Stimulated activated CD4-positive, alpha-beta T cell treated with anti-CD3 and anti-CD28 coated beads, TNF-alpha, amount 100 ng/mL, for 1 hour (primary cell): Measurements from ENCODE around the gene ZSCAN21.
"Not testable (repeated sequence)": the region's sequence is repeated elsewhere in the genome, so short reads cannot be mapped to it uniquely, and the experiment has no call there.

Source experiments
- DNase-seq, 3 donors: peaks; one replicate each; pipeline ENCODE4 v3.0.0-alpha.2; 2020; ENCODE audit warnings: low read depth in 3 of 3, low spot score in 1 of 3

Gene ZSCAN21

GRCh38 chr7:100049441-100050291 is at the start of gene ZSCAN21:
ZSCAN21 (plus strand) TSS chr7:100049774; CDS start chr7:100057007, 7,233 bp downstream.
- peak; percentile 33 to 78 (median 60) for DNase-seq

GRCh38 chr7:100000239-100000638 is 49.3 kb upstream of the ZSCAN21 start:
- DNase-seq = no peak

GRCh38 chr7:100003711-100004661 is 45.6 kb upstream of the ZSCAN21 start:
- DNase-seq = no peak

- DNase-seq = no peak
Observed at GRCh38 chr7:100007887-100008286, 41.7 kb upstream of the ZSCAN21 start.

- no peak for DNase-seq
Observed at GRCh38 chr7:100008525-100008924, 41.0 kb upstream of the ZSCAN21 start.

- DNase-seq = not testable (repeated sequence)
Observed at GRCh38 chr7:100009952-100010351, 39.6 kb upstream of the ZSCAN21 start.

GRCh38 chr7:100010901-100011300 is 38.7 kb upstream of the ZSCAN21 start:
- no peak for DNase-seq

GRCh38 chr7:100011516-100011915 is 38.1 kb upstream of the ZSCAN21 start:
- no peak for DNase-seq

- not testable (repeated sequence) for DNase-seq
Observed at GRCh38 chr7:100012385-100013327, 36.9 kb upstream of the ZSCAN21 start.

GRCh38 chr7:100013328-100013676 is 36.3 kb upstream of the ZSCAN21 start:
- DNase-seq = peak in 1 of 3 donors; percentile 10

GRCh38 chr7:100015232-100016214 is 34.1 kb upstream of the ZSCAN21 start, which contains the start of gene ZKSCAN1:
ZKSCAN1 (plus strand) TSS chr7:100015596; CDS start chr7:100023507, 7,911 bp downstream.
- peak; percentile 62 to 66 (median 62) for DNase-seq

- no peak for DNase-seq
Observed at GRCh38 chr7:100016215-100016901, 33.2 kb upstream of the ZSCAN21 start.

GRCh38 chr7:100017300-100017699 is 32.3 kb upstream of the ZSCAN21 start:
- DNase-seq = no peak

GRCh38 chr7:100017875-100018274 is 31.7 kb upstream of the ZSCAN21 start:
- DNase-seq = no peak

GRCh38 chr7:100019908-100020307 is 29.7 kb upstream of the ZSCAN21 start:
- no peak for DNase-seq

GRCh38 chr7:100021297-100021696 is 28.3 kb upstream of the ZSCAN21 start:
- no peak for DNase-seq

GRCh38 chr7:100022621-100023020 is 27.0 kb upstream of the ZSCAN21 start:
- no peak for DNase-seq

GRCh38 chr7:100023526-100023925 is 26.0 kb upstream of the ZSCAN21 start:
- no peak for DNase-seq
